ENCODE data around the gene PDZRN3.

GRCh38 chr3:73426606-73427005, 198.1 kb downstream of the PDZRN3 start:
- no peak for TF ChIP-seq POLR2A (IDR thresholded peaks at IDR 0.05)
- TF ChIP-seq CTCF (IDR thresholded peaks at IDR 0.05), result no peak

Measured in Peyer's patch (tissue), 4 donors.